ENCODE results near the gene SLC20A1.
"Not testable (repeated sequence)": the region's sequence is repeated elsewhere in the genome, so short reads cannot be mapped to it uniquely, and the experiment has no call there.

DNA sequence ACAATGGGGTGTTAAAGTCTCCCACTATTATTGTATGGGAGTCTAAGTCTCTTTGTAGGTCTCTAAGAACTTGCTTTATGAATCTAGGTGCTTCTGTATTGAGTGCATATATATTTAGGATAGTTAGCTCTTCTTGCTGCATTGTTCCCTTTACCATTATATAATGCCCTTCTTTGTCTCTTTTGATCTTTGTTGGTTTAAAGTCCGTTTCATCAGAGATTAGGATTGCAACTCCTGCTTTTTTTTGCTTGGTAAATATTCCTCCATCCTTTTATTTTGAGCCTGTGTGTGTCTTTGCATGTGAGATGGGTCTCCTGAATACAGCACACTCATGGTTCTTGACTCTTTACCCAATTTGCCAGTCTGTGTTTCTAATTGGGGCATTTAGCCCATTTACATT is 33.5 kb upstream of the SLC20A1 start:
- TF ChIP-seq, protein P1, sequence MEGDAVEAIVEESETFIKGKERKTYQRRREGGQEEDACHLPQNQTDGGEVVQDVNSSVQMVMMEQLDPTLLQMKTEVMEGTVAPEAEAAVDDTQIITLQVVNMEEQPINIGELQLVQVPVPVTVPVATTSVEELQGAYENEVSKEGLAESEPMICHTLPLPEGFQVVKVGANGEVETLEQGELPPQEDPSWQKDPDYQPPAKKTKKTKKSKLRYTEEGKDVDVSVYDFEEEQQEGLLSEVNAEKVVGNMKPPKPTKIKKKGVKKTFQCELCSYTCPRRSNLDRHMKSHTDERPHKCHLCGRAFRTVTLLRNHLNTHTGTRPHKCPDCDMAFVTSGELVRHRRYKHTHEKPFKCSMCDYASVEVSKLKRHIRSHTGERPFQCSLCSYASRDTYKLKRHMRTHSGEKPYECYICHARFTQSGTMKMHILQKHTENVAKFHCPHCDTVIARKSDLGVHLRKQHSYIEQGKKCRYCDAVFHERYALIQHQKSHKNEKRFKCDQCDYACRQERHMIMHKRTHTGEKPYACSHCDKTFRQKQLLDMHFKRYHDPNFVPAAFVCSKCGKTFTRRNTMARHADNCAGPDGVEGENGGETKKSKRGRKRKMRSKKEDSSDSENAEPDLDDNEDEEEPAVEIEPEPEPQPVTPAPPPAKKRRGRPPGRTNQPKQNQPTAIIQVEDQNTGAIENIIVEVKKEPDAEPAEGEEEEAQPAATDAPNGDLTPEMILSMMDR (IDR thresholded peaks at IDR 0.05; ENCODE audit: insufficient read depth, low read depth, low read length): not testable (repeated sequence)
- not testable (repeated sequence) for TF ChIP-seq EZH2 (IDR thresholded peaks at IDR 0.05; ENCODE audit: insufficient read depth, low read length)

Measured in astrocyte (in vitro differentiated cells and primary cell).